Measurements from ENCODE around the gene CD2AP. TPM values are rescaled to one million over a fixed set of nuclear protein-coding genes. Genes with fewer than 3 reads are reported as not detected.
"Not testable (repeated sequence)": the region's sequence is repeated elsewhere in the genome, so short reads cannot be mapped to it uniquely, and the experiment has no call there.

CD2AP gene, protein sequence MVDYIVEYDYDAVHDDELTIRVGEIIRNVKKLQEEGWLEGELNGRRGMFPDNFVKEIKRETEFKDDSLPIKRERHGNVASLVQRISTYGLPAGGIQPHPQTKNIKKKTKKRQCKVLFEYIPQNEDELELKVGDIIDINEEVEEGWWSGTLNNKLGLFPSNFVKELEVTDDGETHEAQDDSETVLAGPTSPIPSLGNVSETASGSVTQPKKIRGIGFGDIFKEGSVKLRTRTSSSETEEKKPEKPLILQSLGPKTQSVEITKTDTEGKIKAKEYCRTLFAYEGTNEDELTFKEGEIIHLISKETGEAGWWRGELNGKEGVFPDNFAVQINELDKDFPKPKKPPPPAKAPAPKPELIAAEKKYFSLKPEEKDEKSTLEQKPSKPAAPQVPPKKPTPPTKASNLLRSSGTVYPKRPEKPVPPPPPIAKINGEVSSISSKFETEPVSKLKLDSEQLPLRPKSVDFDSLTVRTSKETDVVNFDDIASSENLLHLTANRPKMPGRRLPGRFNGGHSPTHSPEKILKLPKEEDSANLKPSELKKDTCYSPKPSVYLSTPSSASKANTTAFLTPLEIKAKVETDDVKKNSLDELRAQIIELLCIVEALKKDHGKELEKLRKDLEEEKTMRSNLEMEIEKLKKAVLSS
- 90.3 and 113 TPM in 2 replicates for total RNA-seq

DNA sequence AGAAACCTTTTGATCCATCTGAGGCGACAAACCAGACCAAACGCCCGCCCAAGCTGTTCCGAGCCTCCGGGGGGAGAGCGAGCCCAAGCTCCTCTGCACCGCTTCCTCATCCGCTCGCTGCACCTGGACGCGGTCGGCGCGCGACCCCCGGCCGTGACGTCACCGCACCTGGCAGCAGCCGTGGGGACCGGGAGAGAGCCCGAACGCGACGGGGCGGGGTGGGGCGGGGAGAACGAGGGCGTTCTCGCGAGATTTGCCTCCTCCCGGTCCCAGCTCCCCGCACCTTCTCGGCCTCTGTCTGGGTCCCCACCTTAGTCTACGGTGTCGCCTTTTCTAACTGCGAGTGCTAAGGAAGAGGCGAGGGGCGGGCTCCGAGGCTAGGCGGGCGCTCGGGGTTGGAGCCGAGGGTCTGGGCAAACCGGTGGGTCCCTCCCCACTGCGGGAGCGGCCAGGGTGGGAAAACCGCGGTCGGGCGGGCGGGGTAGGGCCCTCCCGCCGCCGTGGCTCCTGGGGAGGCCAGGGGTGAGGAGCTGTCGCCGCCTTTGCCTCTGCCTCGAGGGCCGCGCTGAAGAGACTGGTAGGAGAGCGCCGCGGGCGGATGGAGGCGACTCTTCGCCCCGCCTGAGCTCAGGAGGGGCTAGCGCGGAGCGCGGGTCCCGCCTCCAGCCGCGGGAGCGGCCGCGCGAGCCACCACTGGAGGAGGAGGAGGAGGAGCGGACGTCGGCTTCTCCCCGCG is at the start of gene CD2AP:
CD2AP (plus strand) TSS at position 293 of the 736 bp plus-strand sequence. CDS start 456 bp downstream, outside the sequence.
- peak; percentile 62 for DNase-seq (ENCODE audit: low read depth)

DNA sequence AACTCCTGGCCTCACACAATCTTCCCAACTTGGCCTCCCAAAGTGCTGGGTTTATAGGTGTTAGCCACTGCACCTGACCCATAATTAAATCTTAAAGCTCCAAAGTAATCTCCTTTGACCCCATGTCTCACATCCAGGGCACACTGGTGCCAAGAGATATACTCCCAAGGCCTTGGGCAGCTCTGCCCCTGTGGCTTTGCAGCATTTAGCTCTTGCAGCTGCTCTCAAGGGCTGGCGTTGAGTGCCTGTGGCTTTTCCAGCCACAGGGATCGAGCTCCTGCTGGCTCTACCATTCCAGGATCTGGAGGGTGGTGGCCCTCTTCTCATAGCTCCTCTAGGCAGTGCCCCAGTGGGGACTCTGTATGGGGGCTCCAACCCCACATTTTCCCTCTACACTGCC is 49.3 kb upstream of the CD2AP start:
- DNase-seq (ENCODE audit: low read depth): no peak

DNA sequence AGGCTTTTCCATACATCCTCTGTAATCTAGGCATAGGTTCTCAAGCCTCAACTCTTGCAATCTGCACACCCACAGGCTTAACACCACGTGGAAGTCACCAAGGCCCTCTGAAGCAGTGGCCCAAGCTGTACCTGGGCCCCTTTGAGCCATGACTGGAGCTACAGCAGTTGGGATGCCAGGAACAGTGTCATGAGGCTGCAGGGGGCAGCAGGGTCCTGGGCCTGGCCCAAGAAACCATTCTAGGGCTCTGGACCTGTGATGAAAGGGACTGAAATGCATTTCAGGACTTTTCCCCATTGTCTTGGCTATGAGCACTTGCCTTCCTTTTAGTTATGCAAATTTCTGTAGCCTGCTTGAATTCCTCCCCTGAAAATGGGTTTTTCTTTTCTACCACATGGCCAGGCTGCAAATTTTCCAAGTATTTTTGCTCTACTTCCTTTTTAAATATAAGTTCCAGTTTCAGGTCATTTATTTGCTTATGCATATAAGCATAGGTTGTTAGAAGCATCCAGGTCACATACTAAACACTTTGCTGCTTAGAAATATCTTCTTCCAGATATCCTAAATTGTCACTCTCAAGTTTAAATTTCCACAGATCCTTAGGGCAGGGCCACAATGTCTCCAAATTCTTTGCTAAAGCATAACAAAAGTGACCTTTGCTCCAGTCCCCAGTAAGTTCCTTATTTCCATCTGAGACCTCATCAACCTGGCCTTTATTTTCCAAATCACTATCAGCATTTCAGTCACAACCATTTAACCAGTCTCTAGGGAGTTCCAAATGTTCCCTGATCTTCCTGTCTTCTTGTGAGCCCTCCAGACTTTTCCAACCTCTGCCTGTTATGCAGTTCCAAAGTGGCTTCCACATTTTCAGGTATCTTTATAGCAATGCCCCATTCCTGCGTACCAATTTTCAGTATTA is 48.6 kb upstream of the CD2AP start:
- no peak for DNase-seq (ENCODE audit: low read depth)

DNA sequence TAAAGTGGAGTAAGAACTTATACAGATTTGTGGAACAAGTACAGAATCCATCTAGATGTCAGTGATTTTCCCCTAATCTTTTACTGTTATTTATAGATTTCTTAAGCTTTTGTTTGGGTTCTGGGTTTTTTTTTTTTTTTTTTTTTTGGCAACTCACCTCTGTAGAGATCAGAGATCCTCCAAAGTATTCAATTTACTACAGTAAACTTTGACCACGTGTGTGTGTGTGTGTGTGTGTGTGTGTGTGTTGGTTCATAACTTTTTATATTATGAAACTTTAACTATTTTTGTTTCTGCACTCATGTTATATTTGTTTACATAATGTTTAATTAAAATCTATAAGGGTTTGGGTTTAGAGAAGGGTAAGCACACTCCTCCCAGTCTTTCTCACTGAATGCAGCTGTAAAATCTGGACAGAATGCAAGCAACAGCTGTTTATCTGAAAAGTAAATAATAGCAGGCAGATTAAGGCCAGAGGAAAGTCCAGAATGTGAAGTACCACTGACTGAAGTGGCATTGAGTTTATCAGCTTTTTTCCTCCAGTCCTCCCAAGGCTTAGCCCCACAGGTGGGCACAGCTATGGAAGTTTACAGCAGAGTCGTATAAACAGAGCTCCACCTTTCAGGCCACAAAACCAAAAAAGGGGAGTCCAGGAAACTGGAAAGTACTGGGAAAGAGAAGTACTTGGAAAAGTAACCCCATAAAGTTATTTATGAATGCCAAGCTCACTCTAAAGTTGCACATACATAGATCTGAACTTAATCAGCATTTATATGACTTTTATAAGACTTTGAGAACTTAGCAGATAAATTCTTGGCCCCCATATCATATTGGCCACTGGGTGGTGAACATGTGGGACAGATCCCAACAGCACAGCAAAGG is 43.0 kb upstream of the CD2AP start:
- DNase-seq (ENCODE audit: low read depth): no peak

DNA sequence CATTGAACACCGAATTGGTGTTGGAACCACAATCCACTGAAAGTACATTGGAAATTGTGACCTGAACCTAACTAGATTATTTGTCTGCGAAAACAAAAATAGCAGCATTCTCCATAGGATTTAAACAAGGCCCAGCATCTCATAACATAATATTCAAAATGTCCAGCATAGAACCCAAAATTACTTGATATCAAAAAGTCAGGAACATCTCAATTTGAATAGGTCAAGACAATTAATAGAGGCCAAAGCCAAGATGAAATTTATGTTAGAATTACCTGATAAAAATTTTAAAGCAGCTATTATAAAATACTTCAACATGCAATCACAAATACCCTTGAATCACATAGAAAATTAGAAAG is 42.4 kb upstream of the CD2AP start:
- DNase-seq (ENCODE audit: low read depth): no peak

DNA sequence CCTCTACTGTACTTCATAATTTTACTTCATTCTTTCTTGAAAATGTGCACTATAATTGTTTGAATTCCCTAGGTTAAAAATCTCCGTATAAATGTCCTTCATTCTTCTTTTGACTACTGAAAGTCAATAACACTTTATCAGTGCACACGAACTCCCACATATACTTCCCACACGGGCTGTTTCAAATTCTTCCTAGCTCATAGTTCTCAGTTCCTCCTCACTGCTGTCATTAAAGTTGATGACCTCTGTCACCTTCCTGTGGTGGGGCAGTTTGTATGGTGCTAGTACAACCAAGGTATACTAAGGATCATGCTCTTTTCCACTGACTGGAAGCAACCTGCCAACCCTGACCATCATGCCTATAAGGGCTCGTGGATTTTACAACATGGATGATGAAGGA is 40.0 kb upstream of the CD2AP start:
- no peak for DNase-seq (ENCODE audit: low read depth)

DNA sequence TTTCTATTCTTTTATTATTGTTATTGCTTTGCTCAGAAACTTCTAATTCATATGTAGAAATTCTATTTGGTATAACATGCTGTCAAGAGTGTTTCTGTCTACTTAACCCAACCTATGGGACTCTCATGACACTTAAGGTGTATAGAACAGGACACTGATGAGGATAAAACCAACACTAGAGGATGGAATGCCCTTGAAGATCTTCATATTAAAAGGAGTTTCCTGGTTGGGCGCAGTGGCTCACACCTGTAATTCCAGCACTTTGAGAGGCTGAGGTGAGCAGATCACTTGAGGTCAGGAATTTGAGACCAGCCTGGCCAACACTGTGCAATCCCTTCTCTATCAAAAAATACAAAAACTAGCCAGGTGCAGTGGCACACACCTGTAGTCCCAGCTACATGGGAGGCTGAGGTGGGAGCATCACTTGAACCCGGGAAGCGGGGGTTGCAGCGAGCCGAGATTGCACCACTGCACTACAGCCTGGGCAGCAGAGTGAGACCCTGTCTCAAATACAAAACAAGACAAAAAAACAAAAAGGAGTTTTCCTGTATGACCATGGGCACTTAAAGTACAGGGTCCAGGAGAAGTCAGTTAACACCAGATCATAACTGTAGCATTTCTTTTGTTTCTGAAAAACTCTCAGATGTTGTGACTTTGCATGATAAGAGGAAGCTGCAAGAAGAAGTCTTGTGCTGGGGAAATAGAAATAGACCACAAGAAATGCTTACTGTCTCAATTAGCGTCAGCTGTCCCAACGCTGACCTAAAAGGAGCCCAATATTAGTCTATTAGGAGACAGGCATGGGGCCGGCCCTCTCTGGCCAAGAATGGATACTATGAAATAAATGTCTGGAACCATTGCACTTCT is 38.9 kb upstream of the CD2AP start:
- no peak for DNase-seq (ENCODE audit: low read depth)

DNA sequence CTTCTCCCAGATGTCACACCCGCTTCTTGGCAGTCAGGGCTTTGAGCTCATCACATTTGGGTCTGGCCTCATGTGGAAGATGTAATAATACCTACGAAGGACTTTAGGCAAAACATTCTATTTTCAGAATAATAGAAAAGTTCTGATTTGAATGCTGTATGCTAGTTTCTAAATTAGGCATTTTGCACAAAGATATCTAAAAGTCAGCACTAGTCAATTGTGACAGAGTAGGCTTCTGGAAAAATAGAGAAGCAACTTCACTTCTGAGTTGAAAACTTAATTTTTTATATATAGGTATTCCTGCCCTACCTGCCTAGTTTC is 38.3 kb upstream of the CD2AP start:
- no peak for DNase-seq (ENCODE audit: low read depth)

DNA sequence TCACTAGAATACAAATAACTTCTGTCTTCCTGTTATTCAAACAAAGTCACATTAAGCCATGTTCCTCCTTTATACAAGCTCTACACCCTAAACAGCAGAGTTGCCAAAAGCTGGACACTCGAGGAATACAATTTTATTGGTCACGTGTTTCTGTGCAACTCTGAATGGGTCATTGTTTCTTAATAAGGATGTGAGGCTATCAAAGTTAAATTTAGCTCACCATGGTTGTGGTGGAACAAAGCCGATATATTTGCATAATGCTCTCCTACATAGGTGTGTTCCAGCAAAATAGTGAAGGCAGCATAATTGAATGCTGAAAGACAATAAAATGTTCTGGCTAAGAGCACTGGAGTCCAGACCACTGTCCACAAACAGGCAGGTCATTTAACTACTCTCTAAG is 36.9 kb upstream of the CD2AP start:
- DNase-seq (ENCODE audit: low read depth): peak; percentile 68

DNA sequence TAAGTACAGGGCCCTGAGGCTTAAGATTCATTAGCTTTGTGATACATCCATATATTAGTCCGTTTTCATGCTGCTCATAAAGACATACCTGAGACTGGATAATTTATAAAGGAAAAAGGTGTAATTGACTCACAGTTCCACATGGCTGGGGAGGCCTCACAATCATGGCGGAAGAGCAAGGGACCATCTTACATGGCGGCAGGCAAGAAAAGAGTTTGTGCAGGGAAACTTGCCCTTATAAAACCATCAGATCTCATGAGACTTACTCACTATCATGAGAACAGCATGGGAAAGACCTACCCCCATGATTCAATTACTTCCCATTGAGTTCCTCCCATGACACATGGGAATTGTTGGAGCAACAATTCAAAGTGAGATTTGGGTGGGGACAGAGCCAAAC is 32.6 kb upstream of the CD2AP start:
- DNase-seq (ENCODE audit: low read depth): not testable (repeated sequence)

DNA sequence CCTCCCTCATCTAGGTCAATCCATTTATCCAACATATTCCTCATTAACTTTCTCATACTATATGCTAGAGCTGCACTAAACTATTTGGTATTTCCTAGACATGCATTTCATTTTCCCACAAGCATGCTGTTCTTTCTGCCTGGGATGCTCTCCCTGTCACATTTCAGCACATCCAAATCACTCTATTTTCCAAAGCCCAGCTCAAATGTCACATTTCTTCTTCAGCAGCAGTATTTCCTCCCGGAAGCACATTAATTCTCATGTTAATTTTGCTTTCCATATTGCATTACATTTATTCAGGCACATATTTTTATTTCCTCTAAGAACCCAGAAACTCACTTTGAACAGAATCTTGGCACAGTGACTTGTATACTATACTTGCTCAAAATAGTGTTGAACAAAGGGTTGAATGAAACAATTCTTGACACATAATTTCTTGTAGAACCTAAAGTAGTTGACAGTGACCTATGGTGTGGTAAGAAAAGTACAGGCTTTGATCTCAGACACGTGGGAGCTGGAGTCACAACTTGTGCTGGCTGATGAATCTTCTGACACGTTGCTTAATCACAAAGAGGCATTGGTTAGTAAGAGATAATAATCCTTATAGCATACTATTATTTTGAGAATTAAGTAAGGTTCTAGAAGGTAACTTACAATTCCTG is 30.8 kb upstream of the CD2AP start:
- DNase-seq (ENCODE audit: low read depth): peak; percentile 69

DNA sequence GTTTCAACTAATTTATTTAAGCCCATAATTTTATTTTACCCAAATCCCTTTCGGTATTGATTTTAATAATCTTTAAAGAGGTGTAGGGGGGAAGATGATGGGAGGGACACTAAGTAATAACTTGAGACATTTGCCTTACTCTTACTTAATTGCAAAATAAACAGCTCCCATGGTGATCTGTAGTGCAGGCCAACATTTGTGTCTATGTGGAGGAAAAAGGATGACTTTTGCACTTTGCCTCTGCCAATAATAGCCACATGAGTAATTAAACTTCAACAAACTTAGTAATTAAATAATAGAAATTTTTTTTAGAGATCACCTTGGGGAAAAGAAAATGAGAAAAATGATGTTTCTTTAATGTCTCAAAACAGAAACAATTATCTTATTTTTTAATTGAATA is 29.9 kb upstream of the CD2AP start:
- peak; percentile 43 for DNase-seq (ENCODE audit: low read depth)

DNA sequence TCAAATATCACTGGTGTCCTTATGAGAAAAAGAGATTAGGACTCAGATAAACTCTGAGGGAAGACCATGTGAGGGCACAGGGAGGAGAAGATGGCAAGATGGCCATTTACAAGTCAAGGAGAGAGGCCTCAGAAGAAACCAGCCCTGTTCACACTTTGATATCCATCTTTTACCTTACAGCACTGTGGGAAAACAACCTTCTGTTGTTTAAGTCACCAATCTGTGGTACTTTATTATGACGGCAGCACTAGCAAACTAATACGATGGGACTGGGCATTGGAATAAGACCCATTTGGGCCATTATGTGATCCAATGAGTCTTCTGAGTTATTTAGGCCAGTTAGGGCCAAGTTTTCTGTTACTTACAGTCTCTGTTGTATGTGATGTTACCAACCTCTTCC is 26.4 kb upstream of the CD2AP start:
- no peak for DNase-seq (ENCODE audit: low read depth)

DNA sequence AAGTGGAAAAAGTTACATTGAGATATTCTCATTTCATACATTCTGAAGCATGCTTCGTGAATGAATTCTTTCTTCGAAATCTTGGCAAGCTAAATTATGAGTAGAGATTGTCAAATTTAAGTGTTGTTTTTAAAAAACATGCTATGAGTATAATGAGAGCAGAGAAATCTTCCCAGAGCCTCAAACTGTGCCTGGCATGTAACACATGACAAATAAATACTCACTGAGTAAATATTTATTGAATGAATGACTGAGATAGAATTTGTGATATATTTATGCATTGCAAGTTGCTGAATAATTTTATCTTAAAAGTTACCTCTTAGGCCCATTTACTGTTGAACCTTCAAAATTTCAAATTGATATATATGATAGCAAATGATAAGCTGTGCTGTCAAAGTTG is 24.7 kb upstream of the CD2AP start:
- no peak for DNase-seq (ENCODE audit: low read depth)

DNA sequence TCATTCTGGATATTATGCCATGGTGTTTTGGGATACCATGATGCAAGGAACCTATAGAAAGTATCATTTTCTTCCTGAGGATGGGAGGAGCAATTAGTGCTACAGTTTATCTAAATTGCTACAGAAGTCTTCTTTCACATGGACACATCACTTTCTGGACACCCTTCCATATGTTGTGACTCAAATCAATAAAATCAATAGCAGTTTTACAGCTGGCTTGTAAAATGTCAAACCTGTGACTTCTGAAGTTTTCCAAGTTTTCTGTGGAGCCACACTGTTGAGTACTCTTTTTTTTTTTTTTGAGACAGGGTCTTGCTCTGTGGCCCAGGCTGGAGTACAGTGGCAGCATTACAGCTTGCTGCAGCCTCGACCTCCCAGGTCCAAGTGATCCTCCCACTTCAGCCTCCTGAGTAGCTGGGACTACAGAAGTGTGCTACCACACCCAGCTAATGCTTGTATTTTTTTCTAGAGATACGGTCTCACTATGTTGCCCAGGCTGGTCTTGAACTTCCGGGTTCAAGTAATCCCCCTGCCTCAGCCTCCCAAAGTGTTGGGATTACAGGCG is 24.1 kb upstream of the CD2AP start:
- DNase-seq (ENCODE audit: low read depth): no peak

DNA sequence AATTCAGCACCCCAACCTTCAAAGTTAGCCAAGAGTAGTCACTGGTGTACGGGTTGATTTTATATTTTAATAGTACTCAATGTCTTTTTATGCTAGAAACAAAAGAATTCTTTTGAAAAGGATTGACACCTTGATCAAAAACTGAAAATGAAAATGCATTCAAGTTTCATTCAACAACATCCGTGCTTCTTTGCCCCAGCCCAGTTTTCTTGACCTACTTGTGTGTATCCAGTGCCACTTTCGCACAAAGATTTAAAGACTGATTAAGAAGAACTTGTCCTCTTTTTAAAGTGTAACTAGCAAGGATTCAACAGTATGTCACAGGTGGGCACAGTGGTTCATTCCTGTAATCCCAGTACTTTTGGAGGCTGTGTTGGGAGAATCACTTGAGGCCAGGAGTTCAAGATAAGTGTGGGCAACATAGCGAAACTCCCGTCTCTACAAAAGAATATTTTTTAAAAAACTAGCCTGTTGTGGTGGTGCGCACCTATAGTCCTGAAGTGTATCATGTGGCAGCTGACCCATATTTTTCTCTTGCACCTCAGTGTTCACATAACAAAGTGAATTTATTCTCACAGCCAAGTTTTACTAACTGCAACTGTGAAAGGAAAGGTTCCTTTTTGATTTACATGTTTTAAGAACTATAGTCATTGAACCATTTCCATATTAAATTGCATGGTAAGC is 22.7 kb upstream of the CD2AP start:
- no peak for DNase-seq (ENCODE audit: low read depth)

DNA sequence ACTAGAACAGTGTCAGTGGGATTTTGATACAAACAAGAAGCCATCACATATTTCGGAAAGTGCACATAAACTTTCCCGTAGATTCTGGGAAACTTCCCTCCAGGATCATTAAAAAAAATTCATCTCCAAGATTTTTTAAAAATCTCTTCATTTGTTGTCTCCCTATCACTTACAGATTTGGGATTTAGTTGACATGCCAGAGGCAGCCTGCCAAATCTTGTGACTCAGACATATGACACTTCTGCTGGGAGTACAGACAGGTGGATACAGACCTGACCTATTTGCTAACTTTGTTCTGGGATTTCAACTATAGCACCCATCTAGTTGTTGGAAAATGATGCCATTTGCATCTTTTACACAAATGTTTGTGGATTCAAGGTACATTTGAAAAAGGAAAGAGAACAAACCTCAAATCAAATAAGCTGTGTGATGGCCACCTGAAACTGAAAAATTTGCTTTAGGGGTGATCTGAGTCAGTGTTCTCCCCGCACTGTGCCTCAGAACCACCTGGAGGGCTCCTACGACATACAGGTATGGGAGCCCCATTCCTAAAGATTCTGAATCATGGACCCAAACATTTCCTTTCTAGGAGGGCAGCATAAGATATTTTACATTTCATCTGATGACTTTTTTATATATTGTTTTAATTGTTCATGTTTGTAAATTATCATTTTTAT is 21.9 kb upstream of the CD2AP start:
- peak; percentile 28 for DNase-seq (ENCODE audit: low read depth)

DNA sequence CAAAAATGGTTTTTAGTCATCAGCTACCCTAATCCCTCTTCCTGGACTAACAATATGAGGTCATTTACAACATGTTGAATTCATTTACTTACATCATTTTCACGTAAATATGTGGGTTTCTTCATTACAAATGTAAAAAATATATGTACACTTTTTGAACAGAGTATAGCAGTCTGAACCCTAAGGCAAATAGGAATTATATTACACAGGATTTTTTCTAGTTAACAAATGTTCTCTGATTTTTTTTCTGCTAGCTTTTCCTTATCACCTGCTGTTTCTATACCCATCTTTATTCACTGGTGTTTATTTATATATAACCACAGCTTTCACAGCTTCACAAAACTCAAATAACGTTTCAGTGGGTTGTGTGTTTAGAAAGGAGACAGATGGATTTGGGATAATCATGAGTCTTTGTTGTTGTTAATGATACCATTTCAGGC is 21.0 kb upstream of the CD2AP start:
- no peak for DNase-seq (ENCODE audit: low read depth)
